Measurements from ENCODE around the gene RASAL1.
A peak's percentile ranks its signal among the peaks of the same experiment; 100 is the strongest.

Gene RASAL1

GRCh38 chr12:113180333-113180732, 44.8 kb upstream of the RASAL1 start:
- peaks cover 9% of the 10 kb centered on the region for H3K4me1 Mint-ChIP-seq
- H3K9me3 Mint-ChIP-seq = peaks cover 11% of the 10 kb centered on the region
- H3K27ac Mint-ChIP-seq = no peak overlapping the region
- H3K27me3 Mint-ChIP-seq (ENCODE audit: low read depth, poor library complexity) = no peaks in the 10 kb centered on the region
- TF ChIP-seq CTCF (IDR thresholded peaks at IDR 0.05) = no peak
- H3K36me3 Mint-ChIP-seq (ENCODE audit: low read depth) = peaks cover 62% of the 10 kb centered on the region
- H3K4me3 Mint-ChIP-seq = no peak overlapping the region
- DNase-seq = no peak

- Mint-ChIP-seq H3K36me3 (ENCODE audit: low read depth) (peaks cover 70% of the 10 kb centered on the region), H3K27me3 (ENCODE audit: low read depth, poor library complexity) (no peaks in the 10 kb centered on the region), H3K27ac (no peak overlapping the region)
These were observed 43.5 kb upstream of the RASAL1 start for GRCh38 chr12:113179023-113179422.

GRCh38 chr12:113174461-113175384, 39.2 kb upstream of the RASAL1 start:
- H3K4me3 Mint-ChIP-seq = no peak overlapping the region
- peaks cover 11% of the 10 kb centered on the region for H3K9me3 Mint-ChIP-seq
- peak; percentile 90 for DNase-seq
- no peaks in the 10 kb centered on the region for H3K27me3 Mint-ChIP-seq (ENCODE audit: low read depth, poor library complexity)
- peaks cover 88% of the 10 kb centered on the region for H3K36me3 Mint-ChIP-seq (ENCODE audit: low read depth)
- H3K27ac Mint-ChIP-seq = peak overlapping the region; percentile 90
- TF ChIP-seq CTCF (IDR thresholded peaks at IDR 0.05) = peak; percentile 99
- H3K4me1 Mint-ChIP-seq = peaks cover 22% of the 10 kb centered on the region

More at GRCh38 chr12:113179023-113179422, 43.5 kb upstream of the RASAL1 start:
- peaks cover 11% of the 10 kb centered on the region for H3K9me3 Mint-ChIP-seq
- no peak for TF ChIP-seq CTCF (IDR thresholded peaks at IDR 0.05)
- H3K4me1 Mint-ChIP-seq = peaks cover 12% of the 10 kb centered on the region
- no peak for DNase-seq
- H3K4me3 Mint-ChIP-seq = no peak overlapping the region

- Mint-ChIP-seq H3K9me3 (peaks cover 11% of the 10 kb centered on the region), H3K4me3 (no peak overlapping the region), H3K27ac (no peak overlapping the region), H3K36me3 (ENCODE audit: low read depth) (peaks cover 78% of the 10 kb centered on the region), H3K27me3 (ENCODE audit: low read depth, poor library complexity) (no peaks in the 10 kb centered on the region), H3K4me1 (peaks cover 22% of the 10 kb centered on the region)
- DNase-seq = no peak
- TF ChIP-seq CTCF (IDR thresholded peaks at IDR 0.05) = no peak
These were observed 37.6 kb upstream of the RASAL1 start for GRCh38 chr12:113173081-113173698.

- peaks cover 68% of the 10 kb centered on the region for H3K36me3 Mint-ChIP-seq (ENCODE audit: low read depth)
- H3K27me3 Mint-ChIP-seq (ENCODE audit: low read depth, poor library complexity) = no peaks in the 10 kb centered on the region
- no peak overlapping the region for H3K27ac Mint-ChIP-seq
- no peak overlapping the region for H3K4me3 Mint-ChIP-seq
- H3K9me3 Mint-ChIP-seq = peaks cover 6% of the 10 kb centered on the region
- H3K4me1 Mint-ChIP-seq = peaks cover 22% of the 10 kb centered on the region
- no peak for DNase-seq
- no peak for TF ChIP-seq CTCF (IDR thresholded peaks at IDR 0.05)
These were observed 36.6 kb upstream of the RASAL1 start for GRCh38 chr12:113172185-113172584.
